GM23338 (cell line): ENCODE data around the gene TLX1. TPM values are rescaled to one million over a fixed set of nuclear protein-coding genes. Genes with fewer than 3 reads are reported as not detected.

Experiments
- ATAC-seq: fragments of 200-7000 bp; cut with Tn5 transposase; 3 replicates; pipeline ENCODE4 v1.9.1; 2020
- DNase-seq: peaks from one replicate; pipeline ENCODE4 v3.0.0-alpha.2; 2015; ENCODE audit warnings: low spot score
- H2AFZ ChIP-seq: fragments of 200-600 bp; sonication (generic); 2 replicates; pipeline ENCODE4 v1.8.0; 2016; ENCODE audit warnings: antibody characterized with exemption, mild to moderate bottlenecking, moderate library complexity
- H3F3A ChIP-seq: fragments of 200-600 bp; sonication (generic); replicated peaks from 2 replicates; pipeline ENCODE4 v1.8.0; 2017; ENCODE audit warnings: antibody characterized with exemption, mixed run types, low read depth
- H3K27ac ChIP-seq: fragments of 200-600 bp; sonication (generic); 2 replicates; pipeline ENCODE4 v1.6.1; 2016; ENCODE audit warnings: low read depth
- H3K27me3 ChIP-seq: fragments of 200-600 bp; sonication (generic); 2 replicates; pipeline ENCODE4 v1.8.0; 2016; ENCODE audit warnings: mild to moderate bottlenecking, mixed run types, moderate library complexity; ENCODE audit not compliant: insufficient read depth
- H3K36me3 ChIP-seq: fragments of 200-600 bp; sonication (generic); 2 replicates; pipeline ENCODE4 v1.8.0; 2016; ENCODE audit warnings: mild to moderate bottlenecking; ENCODE audit not compliant: insufficient read depth
- H3K4me1 ChIP-seq: fragments of 200-600 bp; sonication (generic); 2 replicates; pipeline ENCODE4 v1.8.0; 2016; ENCODE audit warnings: mild to moderate bottlenecking, moderate library complexity; ENCODE audit not compliant: insufficient read depth
- H3K4me2 ChIP-seq: fragments of 200-600 bp; sonication (generic); 2 replicates; pipeline ENCODE4 v1.7.1; 2017; ENCODE audit warnings: mixed run types
- H3K4me3 ChIP-seq: fragments of 200-600 bp; sonication (generic); 2 replicates; pipeline ENCODE4 v1.6.1; 2016; ENCODE audit warnings: mixed run types
- H3K79me2 ChIP-seq: fragments of 200-600 bp; sonication (generic); replicated peaks from 2 replicates; pipeline ENCODE4 v1.8.0; 2017; ENCODE audit warnings: mild to moderate bottlenecking; ENCODE audit not compliant: insufficient read depth
- H3K9me2 ChIP-seq: fragments of 200-600 bp; sonication (generic); 2 replicates; pipeline ENCODE4 v1.8.0; 2017; ENCODE audit not compliant: insufficient read depth
- H4K20me1 ChIP-seq: fragments of 200-600 bp; sonication (generic); replicated peaks from 2 replicates; pipeline ENCODE4 v1.8.0; 2017; ENCODE audit warnings: mild to moderate bottlenecking; ENCODE audit not compliant: insufficient read depth
- H3K27ac Mint-ChIP-seq: 2 replicates; pipeline ENCODE4 v1.8.0; 2020; ENCODE audit warnings: inconsistent platforms, mild to moderate bottlenecking, moderate library complexity, mixed read lengths
- H3K27me3 Mint-ChIP-seq: 3 replicates; pipeline ENCODE4 v1.8.0; 2022; ENCODE audit warnings: low read depth, mild to moderate bottlenecking, moderate library complexity, mixed read lengths, inconsistent platforms; ENCODE audit not compliant: insufficient read depth, poor library complexity
- H3K36me3 Mint-ChIP-seq: 3 replicates; pipeline ENCODE4 v1.8.0; 2021; ENCODE audit warnings: low read depth, mild to moderate bottlenecking, inconsistent platforms, moderate library complexity, mixed read lengths
- H3K4me1 Mint-ChIP-seq: 3 replicates; pipeline ENCODE4 v1.8.0; 2020; ENCODE audit warnings: mild to moderate bottlenecking, inconsistent platforms, mixed read lengths
- H3K4me3 Mint-ChIP-seq: 3 replicates; pipeline ENCODE4 v1.8.0; 2021; ENCODE audit warnings: moderate library complexity, mild to moderate bottlenecking, inconsistent platforms, mixed read lengths
- H3K9me3 Mint-ChIP-seq: 3 replicates; pipeline ENCODE4 v1.8.0; 2020; ENCODE audit warnings: moderate library complexity, mild to moderate bottlenecking, inconsistent platforms, mixed read lengths
- CREB1 ChIP-seq: fragments of 250-450 bp; sonication (Bioruptor Pico); IDR thresholded peaks from 2 replicates; pipeline ENCODE4 v1.5.0; 2020; ENCODE audit warnings: low read depth, mild to moderate bottlenecking, moderate library complexity
- CTCF ChIP-seq, 2 experiments: fragments of 200-600 bp in 1 of 2; sonication (generic) in 1 of 2; conservative IDR thresholded peaks; 2 replicates each; pipeline versions ENCODE4 v1.5.1 to v1.6.1; 2016 to 2017; ENCODE audit warnings: antibody characterized with exemption in 2 of 2, low read depth in 2 of 2, mild to moderate bottlenecking in 2 of 2, moderate library complexity in 1 of 2
- EZH2phosphoT487 ChIP-seq: fragments of 200-600 bp; sonication (generic); IDR thresholded peaks from one replicate; pipeline ENCODE4 v1.8.1; 2018; ENCODE audit warnings: antibody characterized with exemption; ENCODE audit not compliant: unreplicated experiment
- REST ChIP-seq: IDR thresholded peaks from one replicate; pipeline ENCODE4 v1.6.1; 2018; ENCODE audit warnings: antibody characterized with exemption; ENCODE audit not compliant: unreplicated experiment
- STAT1 ChIP-seq: IDR thresholded peaks from one replicate; pipeline ENCODE4 v1.6.1; 2016; ENCODE audit warnings: antibody characterized with exemption; ENCODE audit not compliant: unreplicated experiment
- ZNF462 ChIP-seq: fragments of 250-450 bp; sonication (Bioruptor Pico); IDR thresholded peaks from 2 replicates; pipeline ENCODE4 v1.5.0; 2020; ENCODE audit warnings: mild to moderate bottlenecking, moderate library complexity
- polyA plus RNA-seq: library from polyadenylated mRNA; unstranded; fragments of >200 nt; fragmentation: Nextera tagmentation; extraction: Ambion mirVana; gene quantifications from 2 replicates; pipeline ENCODE4 v1.2.1, GENCODE V29; 2016
- total RNA-seq: library from RNA; depleted of rRNA; stranded (reverse); fragments of >200 nt; shearing (Covaris generic); gene quantifications from 2 replicates; pipeline ENCODE4 v1.2.3, GENCODE V29; 2014

TLX1 gene
- total and polyA plus RNA-seq, 2 experiments from 2014 or later, result not detected

- Histone ChIP-seq H3K4me1 (peaks cover 10% of the 10 kb centered on the region; the same call in 1 of the 2 replicates), H3K4me3 (no peak overlapping the region), H3K9me2 (no peaks in the 10 kb centered on the region), H2AFZ (peak overlapping the region; percentile 23; the same call in 1 of the 2 replicates), H3K27me3 (peaks cover 39% of the 10 kb centered on the region), H3K4me2 (no peak overlapping the region), H3K27ac (no peak overlapping the region), H3K79me2 (no peaks in the 10 kb centered on the region), H3K36me3 (no peaks in the 10 kb centered on the region), H4K20me1 (no peaks in the 10 kb centered on the region; the same call in 1 of the 2 replicates), H3F3A (no peaks in the 10 kb centered on the region)
- H3K4me3 Mint-ChIP-seq, result no peak overlapping the region; the same call in 2 of the 3 replicates
- DNase-seq (no peak), ATAC-seq (peak; percentile 14)
- H3K4me1 Mint-ChIP-seq, result peaks cover 24% of the 10 kb centered on the region
- no peak overlapping the region for H3K27ac Mint-ChIP-seq
- H3K27me3 Mint-ChIP-seq, result peaks cover 17% of the 10 kb centered on the region
- no peaks in the 10 kb centered on the region for H3K9me3 Mint-ChIP-seq
- TF ChIP-seq STAT1 (no peak), ZNF462 (CRISPR knock-in tag) (no peak), CREB1 (CRISPR knock-in tag) (no peak), CTCF (conservative IDR thresholded peaks at IDR 0.05; ENCODE audit: low read depth in 2 of 2) (no peak), REST (no peak), EZH2phosphoT487 (no peak)
- H3K36me3 Mint-ChIP-seq, result no peaks in the 10 kb centered on the region
These were observed 18.1 kb upstream of the TLX1 start for GRCh38 chr10:101112799-101113594.
